Colonic mucosa (tissue), 4 donors: ENCODE results near the gene RSPO3. TPM values are rescaled to one million over a fixed set of nuclear protein-coding genes. Genes with fewer than 3 reads are reported as not detected.

Source experiments
- DNase-seq: peaks from one replicate; pipeline ENCODE4 v3.0.0-alpha.2; 2020
- H3K27ac ChIP-seq: fragments of 200-600 bp; one replicate; pipeline ENCODE4 v1.8.0; 2021
- H3K27me3 ChIP-seq: fragments of 200-600 bp; one replicate; pipeline ENCODE4 v1.8.0; 2021
- H3K36me3 ChIP-seq: fragments of 200-600 bp; one replicate; pipeline ENCODE4 v1.8.0; 2021
- H3K4me1 ChIP-seq: fragments of 200-600 bp; one replicate; pipeline ENCODE4 v1.8.0; 2021; ENCODE audit warnings: mild to moderate bottlenecking
- H3K4me3 ChIP-seq: fragments of 200-600 bp; one replicate; pipeline ENCODE4 v1.8.0; 2021
- H3K9ac ChIP-seq, 2 donors: one replicate each; pipeline ENCODE4 v1.7.0; 2013; ENCODE audit warnings: control low read depth in 2 of 2, low read depth in 2 of 2, low read length in 2 of 2
- H3K9me3 ChIP-seq: fragments of 200-600 bp; one replicate; pipeline ENCODE4 v1.8.0; 2021
- intact Hi-C: fragments of 100-400 bp; cut with DNase I; formaldehyde crosslinking; loops from one replicate; pipeline ENCODE4 v1.14.1; 2022
- total RNA-seq, 2 donors: library from RNA; stranded (reverse); fragmentation: NEBNext Ultra II Directional in 1 of 2; extraction: Animal tissue kit (Norgen Biotek cat#: 25700) in 1 of 2; gene quantifications; one replicate each; pipeline ENCODE4 v1.2.1, GENCODE V29; 2021
- TF ChIP-seq, protein P1 (sequence below): fragments of 200-600 bp; IDR thresholded peaks from one replicate; pipeline ENCODE4 v1.8.0; 2022; ENCODE audit warnings: antibody characterized with exemption, mild to moderate bottlenecking
- donor health status: healthy.
- donor health status: DM: no; HTN: no; CAD: no.
- donor health status: DM: no; HTN: no; CAD: no.

The RSPO3 gene
- total RNA-seq, 2 donors from 2014 or later: 1.8 to 4.4 TPM

DNA sequence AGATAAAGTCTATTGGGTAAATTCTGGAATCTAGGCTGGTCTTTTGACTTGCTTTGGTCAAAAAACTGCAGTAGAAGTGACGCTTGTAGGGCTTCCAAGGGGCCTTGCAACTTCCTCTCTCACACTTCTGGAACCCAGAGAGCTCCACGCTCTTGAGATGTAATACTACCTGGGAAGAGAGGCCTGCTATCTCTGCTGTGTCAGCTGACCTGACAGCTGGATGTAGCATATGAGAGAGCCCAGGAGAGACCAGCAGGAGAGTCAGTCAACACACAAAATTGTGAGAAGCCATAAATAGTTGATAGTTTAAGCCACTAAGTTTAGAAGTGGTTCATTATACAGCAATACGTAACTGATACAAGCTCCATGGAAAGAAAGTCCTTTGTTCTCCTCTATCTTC lies 7.8 kb upstream of the RSPO3 start:
- no peaks in the 10 kb centered on the region for H3K36me3 ChIP-seq

DNA sequence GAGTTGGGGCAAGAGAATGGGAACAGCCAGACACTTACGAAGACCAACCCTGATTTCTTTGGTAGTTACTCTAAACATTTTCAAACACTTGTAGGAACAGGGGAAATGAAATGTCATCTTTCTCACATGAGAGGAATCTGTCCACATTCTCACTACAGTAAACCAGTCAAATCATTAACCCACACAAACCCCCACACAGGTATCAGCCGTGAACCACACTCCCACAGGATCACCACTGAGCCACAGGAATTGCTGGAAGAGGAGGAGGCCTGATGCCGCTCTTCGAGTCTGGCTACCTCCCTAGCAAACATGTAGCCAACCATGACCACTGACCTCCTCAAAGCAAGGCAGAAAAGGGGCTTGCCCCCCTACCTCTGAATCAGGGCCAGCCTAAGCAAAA lies 6.9 kb upstream of the RSPO3 start:
- DNase-seq: no peak
- Histone ChIP-seq H3K36me3 (no peaks in the 10 kb centered on the region), H3K27ac (no peak overlapping the region), H3K4me3 (no peak overlapping the region), H3K9me3 (no peaks in the 10 kb centered on the region), H3K9ac (no peak overlapping the region), H3K4me1 (no peaks in the 10 kb centered on the region), H3K27me3 (no peaks in the 10 kb centered on the region)
- TF ChIP-seq, protein P1, sequence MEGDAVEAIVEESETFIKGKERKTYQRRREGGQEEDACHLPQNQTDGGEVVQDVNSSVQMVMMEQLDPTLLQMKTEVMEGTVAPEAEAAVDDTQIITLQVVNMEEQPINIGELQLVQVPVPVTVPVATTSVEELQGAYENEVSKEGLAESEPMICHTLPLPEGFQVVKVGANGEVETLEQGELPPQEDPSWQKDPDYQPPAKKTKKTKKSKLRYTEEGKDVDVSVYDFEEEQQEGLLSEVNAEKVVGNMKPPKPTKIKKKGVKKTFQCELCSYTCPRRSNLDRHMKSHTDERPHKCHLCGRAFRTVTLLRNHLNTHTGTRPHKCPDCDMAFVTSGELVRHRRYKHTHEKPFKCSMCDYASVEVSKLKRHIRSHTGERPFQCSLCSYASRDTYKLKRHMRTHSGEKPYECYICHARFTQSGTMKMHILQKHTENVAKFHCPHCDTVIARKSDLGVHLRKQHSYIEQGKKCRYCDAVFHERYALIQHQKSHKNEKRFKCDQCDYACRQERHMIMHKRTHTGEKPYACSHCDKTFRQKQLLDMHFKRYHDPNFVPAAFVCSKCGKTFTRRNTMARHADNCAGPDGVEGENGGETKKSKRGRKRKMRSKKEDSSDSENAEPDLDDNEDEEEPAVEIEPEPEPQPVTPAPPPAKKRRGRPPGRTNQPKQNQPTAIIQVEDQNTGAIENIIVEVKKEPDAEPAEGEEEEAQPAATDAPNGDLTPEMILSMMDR: no peak
- intact Hi-C loops: loop anchor here (10.0 kb wide), 1 partner anchor 747 kb away; no protein-coding TSS in a partner anchor

More for the DNA sequence above, 7.8 kb upstream of the RSPO3 start:
- Histone ChIP-seq H3K4me1 (no peaks in the 10 kb centered on the region), H3K9me3 (no peaks in the 10 kb centered on the region), H3K27me3 (no peaks in the 10 kb centered on the region), H3K9ac (no peak overlapping the region), H3K27ac (no peak overlapping the region), H3K4me3 (no peak overlapping the region)
- TF ChIP-seq, protein P1: no peak
- no peak for DNase-seq
- intact Hi-C loops: loop anchor here (10.0 kb wide), 1 partner anchor 746 kb away; no protein-coding TSS in a partner anchor

DNA sequence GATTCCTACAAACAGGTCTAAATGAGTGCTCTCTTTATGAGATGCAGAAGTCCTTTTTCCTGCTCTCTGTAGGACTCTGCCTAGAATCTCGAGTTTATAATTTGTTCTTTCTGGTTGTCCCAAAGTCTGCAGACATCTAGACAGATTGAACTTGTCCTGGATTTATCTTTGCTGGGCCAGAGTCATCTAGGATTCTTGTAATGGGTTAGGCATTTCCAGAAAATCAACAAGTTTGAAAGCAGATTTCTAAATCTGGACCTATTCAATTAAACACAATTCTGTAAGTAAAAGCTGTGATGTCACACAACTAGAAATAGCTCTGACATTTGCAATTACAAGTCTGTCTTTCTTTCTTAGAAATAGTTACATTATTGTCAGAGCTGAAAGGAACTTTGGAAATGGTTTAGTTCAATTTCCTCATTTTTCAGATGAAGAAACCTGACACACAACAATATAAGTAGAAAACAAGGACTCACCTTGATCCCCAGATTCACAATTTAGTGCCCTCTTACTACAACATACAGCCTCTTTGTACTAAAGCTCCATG lies 4.2 kb upstream of the RSPO3 start:
- TF ChIP-seq, protein P1: no peak
- Histone ChIP-seq H3K9me3 (no peaks in the 10 kb centered on the region), H3K4me1 (no peaks in the 10 kb centered on the region), H3K9ac (no peak overlapping the region), H3K27ac (no peak overlapping the region), H3K4me3 (no peak overlapping the region), H3K36me3 (no peaks in the 10 kb centered on the region), H3K27me3 (peaks cover 8% of the 10 kb centered on the region)
- DNase-seq: no peak
- intact Hi-C loops: loop anchor here (10.0 kb wide), 1 partner anchor 749 kb away; no protein-coding TSS in a partner anchor

DNA sequence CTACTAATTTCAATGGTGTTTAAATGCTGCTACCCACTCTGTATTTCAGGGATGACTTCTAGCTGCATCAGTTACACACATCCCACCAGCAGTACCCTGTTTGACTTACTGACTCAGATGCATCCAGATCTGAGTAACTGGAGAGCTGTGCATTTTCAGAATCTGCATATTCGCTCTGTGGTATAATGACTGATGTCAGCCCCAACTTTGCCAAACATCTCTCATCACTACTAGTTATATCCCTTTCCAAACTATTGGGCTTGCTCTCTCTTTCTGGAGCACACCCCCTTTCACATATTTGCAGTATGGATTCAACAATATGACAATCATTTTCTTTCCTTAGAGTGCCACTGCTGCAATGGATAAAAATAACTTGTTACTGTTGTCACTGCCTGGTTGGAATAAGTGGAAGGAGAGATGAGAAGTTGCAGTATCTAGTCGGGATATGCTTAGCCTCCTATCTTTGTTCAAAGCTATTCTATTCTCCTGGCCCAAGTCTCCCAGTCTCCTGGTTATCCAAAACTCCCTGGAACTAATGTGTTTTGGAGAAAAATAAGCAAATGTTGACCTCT lies 3.3 kb upstream of the RSPO3 start:
- Histone ChIP-seq H3K4me3 (no peak overlapping the region), H3K27ac (no peak overlapping the region), H3K36me3 (no peaks in the 10 kb centered on the region), H3K27me3 (peaks cover 17% of the 10 kb centered on the region), H3K9ac (no peak overlapping the region), H3K9me3 (no peaks in the 10 kb centered on the region), H3K4me1 (no peaks in the 10 kb centered on the region)
- TF ChIP-seq, protein P1: no peak
- no peak for DNase-seq
- intact Hi-C loops: loop anchor here (10.0 kb wide), 1 partner anchor 750 kb away; no protein-coding TSS in a partner anchor

DNA sequence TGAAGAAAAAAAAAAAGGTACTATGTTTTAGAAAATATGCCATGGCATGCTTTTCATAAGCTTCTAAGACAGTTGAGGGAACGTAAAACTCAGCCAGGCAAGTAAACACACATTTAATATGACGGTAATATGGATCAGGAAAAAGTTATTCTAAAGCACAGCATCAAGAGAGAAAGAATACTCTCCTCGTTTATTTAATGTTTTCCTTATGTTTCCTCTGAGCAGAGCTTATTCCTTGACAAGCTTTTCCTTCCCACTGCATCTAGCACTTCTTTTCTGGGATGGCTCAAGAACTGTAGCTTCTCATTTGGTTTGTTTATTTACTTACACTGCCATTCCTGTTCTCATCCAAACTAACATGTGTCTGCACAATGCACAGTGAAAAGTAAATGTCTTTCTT lies 2.7 kb upstream of the RSPO3 start:
- Histone ChIP-seq H3K27ac (no peak overlapping the region), H3K4me1 (no peaks in the 10 kb centered on the region), H3K27me3 (peaks cover 22% of the 10 kb centered on the region), H3K4me3 (no peak overlapping the region), H3K9ac (no peak overlapping the region), H3K36me3 (no peaks in the 10 kb centered on the region), H3K9me3 (no peaks in the 10 kb centered on the region)
- no peak for DNase-seq
- intact Hi-C loops: loop anchor here (10.0 kb wide), 1 partner anchor 751 kb away; no protein-coding TSS in a partner anchor
- TF ChIP-seq, protein P1: no peak
